GM23338 (cell line): ENCODE measurements around the gene ENTR1. TPM values are rescaled to one million over a fixed set of nuclear protein-coding genes. Genes with fewer than 3 reads are reported as not detected.

ENCODE experiments used
- ATAC-seq: fragments of 200-7000 bp; cut with Tn5 transposase; 3 replicates; pipeline ENCODE4 v1.9.1; 2020
- DNase-seq: peaks from one replicate; pipeline ENCODE4 v3.0.0-alpha.2; 2015; ENCODE audit warnings: low spot score
- H2AFZ ChIP-seq: fragments of 200-600 bp; sonication (generic); 2 replicates; pipeline ENCODE4 v1.8.0; 2016; ENCODE audit warnings: antibody characterized with exemption, mild to moderate bottlenecking, moderate library complexity
- H3F3A ChIP-seq: fragments of 200-600 bp; sonication (generic); replicated peaks from 2 replicates; pipeline ENCODE4 v1.8.0; 2017; ENCODE audit warnings: antibody characterized with exemption, mixed run types, low read depth
- H3K27ac ChIP-seq: fragments of 200-600 bp; sonication (generic); 2 replicates; pipeline ENCODE4 v1.6.1; 2016; ENCODE audit warnings: low read depth
- H3K27me3 ChIP-seq: fragments of 200-600 bp; sonication (generic); 2 replicates; pipeline ENCODE4 v1.8.0; 2016; ENCODE audit warnings: mild to moderate bottlenecking, mixed run types, moderate library complexity; ENCODE audit not compliant: insufficient read depth
- H3K36me3 ChIP-seq: fragments of 200-600 bp; sonication (generic); 2 replicates; pipeline ENCODE4 v1.8.0; 2016; ENCODE audit warnings: mild to moderate bottlenecking; ENCODE audit not compliant: insufficient read depth
- H3K4me1 ChIP-seq: fragments of 200-600 bp; sonication (generic); 2 replicates; pipeline ENCODE4 v1.8.0; 2016; ENCODE audit warnings: mild to moderate bottlenecking, moderate library complexity; ENCODE audit not compliant: insufficient read depth
- H3K4me2 ChIP-seq: fragments of 200-600 bp; sonication (generic); 2 replicates; pipeline ENCODE4 v1.7.1; 2017; ENCODE audit warnings: mixed run types
- H3K4me3 ChIP-seq: fragments of 200-600 bp; sonication (generic); 2 replicates; pipeline ENCODE4 v1.6.1; 2016; ENCODE audit warnings: mixed run types
- H3K79me2 ChIP-seq: fragments of 200-600 bp; sonication (generic); replicated peaks from 2 replicates; pipeline ENCODE4 v1.8.0; 2017; ENCODE audit warnings: mild to moderate bottlenecking; ENCODE audit not compliant: insufficient read depth
- H3K9me2 ChIP-seq: fragments of 200-600 bp; sonication (generic); 2 replicates; pipeline ENCODE4 v1.8.0; 2017; ENCODE audit not compliant: insufficient read depth
- H4K20me1 ChIP-seq: fragments of 200-600 bp; sonication (generic); replicated peaks from 2 replicates; pipeline ENCODE4 v1.8.0; 2017; ENCODE audit warnings: mild to moderate bottlenecking; ENCODE audit not compliant: insufficient read depth
- H3K27ac Mint-ChIP-seq: 2 replicates; pipeline ENCODE4 v1.8.0; 2020; ENCODE audit warnings: inconsistent platforms, mild to moderate bottlenecking, moderate library complexity, mixed read lengths
- H3K27me3 Mint-ChIP-seq: 3 replicates; pipeline ENCODE4 v1.8.0; 2022; ENCODE audit warnings: low read depth, mild to moderate bottlenecking, moderate library complexity, mixed read lengths, inconsistent platforms; ENCODE audit not compliant: insufficient read depth, poor library complexity
- H3K36me3 Mint-ChIP-seq: 3 replicates; pipeline ENCODE4 v1.8.0; 2021; ENCODE audit warnings: low read depth, mild to moderate bottlenecking, inconsistent platforms, moderate library complexity, mixed read lengths
- H3K4me1 Mint-ChIP-seq: 3 replicates; pipeline ENCODE4 v1.8.0; 2020; ENCODE audit warnings: mild to moderate bottlenecking, inconsistent platforms, mixed read lengths
- H3K4me3 Mint-ChIP-seq: 3 replicates; pipeline ENCODE4 v1.8.0; 2021; ENCODE audit warnings: moderate library complexity, mild to moderate bottlenecking, inconsistent platforms, mixed read lengths
- H3K9me3 Mint-ChIP-seq: 3 replicates; pipeline ENCODE4 v1.8.0; 2020; ENCODE audit warnings: moderate library complexity, mild to moderate bottlenecking, inconsistent platforms, mixed read lengths
- CREB1 ChIP-seq: fragments of 250-450 bp; sonication (Bioruptor Pico); IDR thresholded peaks from 2 replicates; pipeline ENCODE4 v1.5.0; 2020; ENCODE audit warnings: low read depth, mild to moderate bottlenecking, moderate library complexity
- CTCF ChIP-seq, 2 experiments: fragments of 200-600 bp in 1 of 2; sonication (generic) in 1 of 2; conservative IDR thresholded peaks; 2 replicates each; pipeline versions ENCODE4 v1.5.1 to v1.6.1; 2016 to 2017; ENCODE audit warnings: antibody characterized with exemption in 2 of 2, low read depth in 2 of 2, mild to moderate bottlenecking in 2 of 2, moderate library complexity in 1 of 2
- EZH2 ChIP-seq: fragments of 200-600 bp; sonication (generic); IDR thresholded peaks from one replicate; pipeline ENCODE4 v1.8.0; 2017; ENCODE audit warnings: antibody characterized with exemption, mild to moderate bottlenecking, low read depth; ENCODE audit not compliant: unreplicated experiment
- EZH2phosphoT487 ChIP-seq: fragments of 200-600 bp; sonication (generic); IDR thresholded peaks from one replicate; pipeline ENCODE4 v1.8.1; 2018; ENCODE audit warnings: antibody characterized with exemption; ENCODE audit not compliant: unreplicated experiment
- NANOG ChIP-seq: IDR thresholded peaks from 2 replicates; pipeline ENCODE4 v1.6.1; 2016; ENCODE audit warnings: antibody characterized with exemption, borderline replicate concordance
- ZNF331 ChIP-seq: fragments of 250-450 bp; sonication (Bioruptor Pico); IDR thresholded peaks from 2 replicates; pipeline ENCODE4 v1.5.0; 2020; ENCODE audit warnings: low read depth, mild to moderate bottlenecking, moderate library complexity
- polyA plus RNA-seq: library from polyadenylated mRNA; unstranded; fragments of >200 nt; fragmentation: Nextera tagmentation; extraction: Ambion mirVana; gene quantifications from 2 replicates; pipeline ENCODE4 v1.2.1, GENCODE V29; 2016
- total RNA-seq: library from RNA; depleted of rRNA; stranded (reverse); fragments of >200 nt; shearing (Covaris generic); gene quantifications from 2 replicates; pipeline ENCODE4 v1.2.3, GENCODE V29; 2014
- TF ChIP-seq, protein P1 (sequence below): fragments of 250-450 bp; sonication (Bioruptor Pico); IDR thresholded peaks from 2 replicates; pipeline ENCODE4 v1.5.0; 2020; ENCODE audit warnings: mild to moderate bottlenecking, moderate library complexity

The ENTR1 gene
- total and polyA plus RNA-seq, 2 experiments from 2014 or later: 25.6 to 91.9 TPM

GRCh38 chr9:136434580-136435169 lies 24.3 kb upstream of the ENTR1 start:
- peaks cover 29% of the 10 kb centered on the region for H3K79me2 ChIP-seq
- H3K4me1 Mint-ChIP-seq: peaks cover 18% of the 10 kb centered on the region

More at GRCh38 chr9:136434580-136435169, 24.3 kb upstream of the ENTR1 start:
- peaks cover 8% of the 10 kb centered on the region for H3K27me3 Mint-ChIP-seq
- H3K4me3 ChIP-seq: no peak overlapping the region
- no peak for TF ChIP-seq EZH2phosphoT487
- TF ChIP-seq, protein P1, sequence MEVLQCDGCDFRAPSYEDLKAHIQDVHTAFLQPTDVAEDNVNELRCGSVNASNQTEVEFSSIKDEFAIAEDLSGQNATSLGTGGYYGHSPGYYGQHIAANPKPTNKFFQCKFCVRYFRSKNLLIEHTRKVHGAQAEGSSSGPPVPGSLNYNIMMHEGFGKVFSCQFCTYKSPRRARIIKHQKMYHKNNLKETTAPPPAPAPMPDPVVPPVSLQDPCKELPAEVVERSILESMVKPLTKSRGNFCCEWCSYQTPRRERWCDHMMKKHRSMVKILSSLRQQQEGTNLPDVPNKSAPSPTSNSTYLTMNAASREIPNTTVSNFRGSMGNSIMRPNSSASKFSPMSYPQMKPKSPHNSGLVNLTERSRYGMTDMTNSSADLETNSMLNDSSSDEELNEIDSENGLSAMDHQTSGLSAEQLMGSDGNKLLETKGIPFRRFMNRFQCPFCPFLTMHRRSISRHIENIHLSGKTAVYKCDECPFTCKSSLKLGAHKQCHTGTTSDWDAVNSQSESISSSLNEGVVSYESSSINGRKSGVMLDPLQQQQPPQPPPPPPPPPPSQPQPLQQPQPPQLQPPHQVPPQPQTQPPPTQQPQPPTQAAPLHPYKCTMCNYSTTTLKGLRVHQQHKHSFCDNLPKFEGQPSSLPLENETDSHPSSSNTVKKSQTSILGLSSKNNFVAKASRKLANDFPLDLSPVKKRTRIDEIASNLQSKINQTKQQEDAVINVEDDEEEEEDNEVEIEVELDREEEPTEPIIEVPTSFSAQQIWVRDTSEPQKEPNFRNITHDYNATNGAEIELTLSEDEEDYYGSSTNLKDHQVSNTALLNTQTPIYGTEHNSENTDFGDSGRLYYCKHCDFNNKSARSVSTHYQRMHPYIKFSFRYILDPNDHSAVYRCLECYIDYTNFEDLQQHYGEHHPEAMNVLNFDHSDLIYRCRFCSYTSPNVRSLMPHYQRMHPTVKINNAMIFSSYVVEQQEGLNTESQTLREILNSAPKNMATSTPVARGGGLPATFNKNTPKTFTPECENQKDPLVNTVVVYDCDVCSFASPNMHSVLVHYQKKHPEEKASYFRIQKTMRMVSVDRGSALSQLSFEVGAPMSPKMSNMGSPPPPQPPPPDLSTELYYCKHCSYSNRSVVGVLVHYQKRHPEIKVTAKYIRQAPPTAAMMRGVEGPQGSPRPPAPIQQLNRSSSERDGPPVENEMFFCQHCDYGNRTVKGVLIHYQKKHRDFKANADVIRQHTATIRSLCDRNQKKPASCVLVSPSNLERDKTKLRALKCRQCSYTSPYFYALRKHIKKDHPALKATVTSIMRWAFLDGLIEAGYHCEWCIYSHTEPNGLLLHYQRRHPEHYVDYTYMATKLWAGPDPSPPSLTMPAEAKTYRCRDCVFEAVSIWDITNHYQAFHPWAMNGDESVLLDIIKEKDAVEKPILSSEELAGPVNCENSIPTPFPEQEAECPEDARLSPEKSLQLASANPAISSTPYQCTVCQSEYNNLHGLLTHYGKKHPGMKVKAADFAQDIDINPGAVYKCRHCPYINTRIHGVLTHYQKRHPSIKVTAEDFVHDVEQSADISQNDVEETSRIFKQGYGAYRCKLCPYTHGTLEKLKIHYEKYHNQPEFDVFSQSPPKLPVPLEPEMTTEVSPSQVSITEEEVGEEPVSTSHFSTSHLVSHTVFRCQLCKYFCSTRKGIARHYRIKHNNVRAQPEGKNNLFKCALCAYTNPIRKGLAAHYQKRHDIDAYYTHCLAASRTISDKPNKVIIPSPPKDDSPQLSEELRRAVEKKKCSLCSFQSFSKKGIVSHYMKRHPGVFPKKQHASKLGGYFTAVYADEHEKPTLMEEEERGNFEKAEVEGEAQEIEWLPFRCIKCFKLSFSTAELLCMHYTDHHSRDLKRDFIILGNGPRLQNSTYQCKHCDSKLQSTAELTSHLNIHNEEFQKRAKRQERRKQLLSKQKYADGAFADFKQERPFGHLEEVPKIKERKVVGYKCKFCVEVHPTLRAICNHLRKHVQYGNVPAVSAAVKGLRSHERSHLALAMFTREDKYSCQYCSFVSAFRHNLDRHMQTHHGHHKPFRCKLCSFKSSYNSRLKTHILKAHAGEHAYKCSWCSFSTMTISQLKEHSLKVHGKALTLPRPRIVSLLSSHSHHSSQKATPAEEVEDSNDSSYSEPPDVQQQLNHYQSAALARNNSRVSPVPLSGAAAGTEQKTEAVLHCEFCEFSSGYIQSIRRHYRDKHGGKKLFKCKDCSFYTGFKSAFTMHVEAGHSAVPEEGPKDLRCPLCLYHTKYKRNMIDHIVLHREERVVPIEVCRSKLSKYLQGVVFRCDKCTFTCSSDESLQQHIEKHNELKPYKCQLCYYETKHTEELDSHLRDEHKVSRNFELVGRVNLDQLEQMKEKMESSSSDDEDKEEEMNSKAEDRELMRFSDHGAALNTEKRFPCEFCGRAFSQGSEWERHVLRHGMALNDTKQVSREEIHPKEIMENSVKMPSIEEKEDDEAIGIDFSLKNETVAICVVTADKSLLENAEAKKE: no peak
- no peak for TF ChIP-seq CREB1 (CRISPR knock-in tag)
- no peak for TF ChIP-seq ZNF331
- no peak for TF ChIP-seq NANOG
- TF ChIP-seq CTCF (conservative IDR thresholded peaks at IDR 0.05; ENCODE audit: low read depth in 2 of 2): no peak
- TF ChIP-seq EZH2: no peak
- H3K9me2 ChIP-seq: no peaks in the 10 kb centered on the region
- DNase-seq: no peak
- H3K27me3 ChIP-seq: no peaks in the 10 kb centered on the region
- no peak overlapping the region for H3K4me2 ChIP-seq
- no peak overlapping the region for H2AFZ ChIP-seq
- no peaks in the 10 kb centered on the region for H3K4me1 ChIP-seq
- no peak for ATAC-seq
- H3K9me3 Mint-ChIP-seq: no peaks in the 10 kb centered on the region
- H3K36me3 Mint-ChIP-seq: no peaks in the 10 kb centered on the region; the same call in 1 of the 3 replicates
- no peak overlapping the region for H3K27ac Mint-ChIP-seq
- no peaks in the 10 kb centered on the region for H3K36me3 ChIP-seq
- no peaks in the 10 kb centered on the region for H3F3A ChIP-seq
- H3K4me3 Mint-ChIP-seq: no peak overlapping the region
- no peak overlapping the region for H3K27ac ChIP-seq
- H4K20me1 ChIP-seq: peaks cover 14% of the 10 kb centered on the region; the same call in 1 of the 2 replicates
